AG09309 (cell line): ENCODE results near the gene NAT14.
A peak's percentile ranks its signal among the peaks of the same experiment; 100 is the strongest.

ENCODE experiments used
- DNase-seq: peaks from one replicate; pipeline ENCODE4 v3.0.0-alpha.2; 2010; ENCODE audit warnings: low read depth
- H3K4me3 ChIP-seq: 2 replicates; pipeline ENCODE4 v1.5.1; 2011; ENCODE audit warnings: mild to moderate bottlenecking, low read depth, low read length, moderate library complexity; ENCODE audit not compliant: control insufficient read depth
- TF ChIP-seq, protein P1 (sequence below): IDR thresholded peaks from 2 replicates; pipeline ENCODE4 v1.5.1; 2011; ENCODE audit warnings: mild to moderate bottlenecking, low read depth, low read length, inconsistent platforms; ENCODE audit not compliant: insufficient read depth, control insufficient read depth; ENCODE audit errors: missing control alignments

The NAT14 gene

DNA sequence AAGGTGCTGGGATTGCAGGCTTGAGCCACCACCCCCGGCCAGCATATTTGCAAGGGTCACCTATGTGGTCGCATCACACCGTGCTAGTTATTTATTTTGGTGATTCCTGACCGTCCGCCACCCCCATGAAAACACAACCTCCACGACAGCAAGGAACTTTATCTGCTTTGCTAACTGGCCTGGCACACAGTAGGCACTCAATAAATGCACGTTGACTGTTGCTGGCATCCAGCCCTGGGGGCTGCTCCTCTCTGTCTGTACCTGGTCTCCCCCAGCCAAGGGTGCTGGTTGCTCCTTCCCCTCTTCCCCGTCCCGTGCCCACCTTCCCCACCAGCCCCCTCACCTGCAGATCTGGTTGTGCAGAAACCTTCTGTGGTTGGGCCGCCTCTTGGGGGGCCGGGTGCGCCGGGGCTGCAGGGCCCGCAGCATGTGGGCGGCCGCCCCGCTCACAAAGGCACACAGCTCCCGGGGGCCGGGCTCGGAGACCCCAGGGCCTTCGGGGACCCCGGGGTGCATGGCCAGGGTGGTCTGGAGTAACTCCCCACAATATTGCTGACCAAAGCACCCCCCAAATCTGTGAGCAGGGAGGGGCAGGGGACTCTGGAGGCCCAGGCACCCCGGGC is 20.8 kb upstream of the NAT14 start:
- TF ChIP-seq, protein P1, sequence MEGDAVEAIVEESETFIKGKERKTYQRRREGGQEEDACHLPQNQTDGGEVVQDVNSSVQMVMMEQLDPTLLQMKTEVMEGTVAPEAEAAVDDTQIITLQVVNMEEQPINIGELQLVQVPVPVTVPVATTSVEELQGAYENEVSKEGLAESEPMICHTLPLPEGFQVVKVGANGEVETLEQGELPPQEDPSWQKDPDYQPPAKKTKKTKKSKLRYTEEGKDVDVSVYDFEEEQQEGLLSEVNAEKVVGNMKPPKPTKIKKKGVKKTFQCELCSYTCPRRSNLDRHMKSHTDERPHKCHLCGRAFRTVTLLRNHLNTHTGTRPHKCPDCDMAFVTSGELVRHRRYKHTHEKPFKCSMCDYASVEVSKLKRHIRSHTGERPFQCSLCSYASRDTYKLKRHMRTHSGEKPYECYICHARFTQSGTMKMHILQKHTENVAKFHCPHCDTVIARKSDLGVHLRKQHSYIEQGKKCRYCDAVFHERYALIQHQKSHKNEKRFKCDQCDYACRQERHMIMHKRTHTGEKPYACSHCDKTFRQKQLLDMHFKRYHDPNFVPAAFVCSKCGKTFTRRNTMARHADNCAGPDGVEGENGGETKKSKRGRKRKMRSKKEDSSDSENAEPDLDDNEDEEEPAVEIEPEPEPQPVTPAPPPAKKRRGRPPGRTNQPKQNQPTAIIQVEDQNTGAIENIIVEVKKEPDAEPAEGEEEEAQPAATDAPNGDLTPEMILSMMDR: no peak
- DNase-seq: no peak
- H3K4me3 ChIP-seq: no peak overlapping the region

DNA sequence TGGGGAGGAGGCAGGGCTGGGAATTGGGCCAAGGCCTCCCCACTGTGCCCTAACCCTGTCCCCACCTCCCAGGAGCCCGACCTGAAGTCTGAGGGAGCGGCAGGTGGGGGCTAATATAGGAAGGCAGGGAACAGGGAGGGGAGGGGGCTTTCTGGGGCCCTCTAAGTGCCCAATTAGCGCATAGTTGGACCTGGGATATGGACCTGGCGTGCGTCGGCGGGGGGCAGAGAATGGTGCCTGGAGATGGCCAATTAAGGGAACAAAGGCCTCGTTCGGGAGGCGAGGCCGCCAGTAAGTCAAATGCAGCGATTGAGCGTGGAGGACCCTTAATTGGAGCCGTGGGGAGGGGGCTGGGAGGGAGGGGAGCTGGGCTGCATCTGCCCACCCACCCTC is 20.3 kb upstream of the NAT14 start, which contains the start of gene C19orf85:
Gene C19orf85 (minus strand): TSS at position 90 of the 393 bp plus-strand sequence. CDS start 197 bp downstream, outside the sequence.
- H3K4me3 ChIP-seq: no peak within 1 kb of the TSS
- TF ChIP-seq, protein P1: no peak
- no peak for DNase-seq

DNA sequence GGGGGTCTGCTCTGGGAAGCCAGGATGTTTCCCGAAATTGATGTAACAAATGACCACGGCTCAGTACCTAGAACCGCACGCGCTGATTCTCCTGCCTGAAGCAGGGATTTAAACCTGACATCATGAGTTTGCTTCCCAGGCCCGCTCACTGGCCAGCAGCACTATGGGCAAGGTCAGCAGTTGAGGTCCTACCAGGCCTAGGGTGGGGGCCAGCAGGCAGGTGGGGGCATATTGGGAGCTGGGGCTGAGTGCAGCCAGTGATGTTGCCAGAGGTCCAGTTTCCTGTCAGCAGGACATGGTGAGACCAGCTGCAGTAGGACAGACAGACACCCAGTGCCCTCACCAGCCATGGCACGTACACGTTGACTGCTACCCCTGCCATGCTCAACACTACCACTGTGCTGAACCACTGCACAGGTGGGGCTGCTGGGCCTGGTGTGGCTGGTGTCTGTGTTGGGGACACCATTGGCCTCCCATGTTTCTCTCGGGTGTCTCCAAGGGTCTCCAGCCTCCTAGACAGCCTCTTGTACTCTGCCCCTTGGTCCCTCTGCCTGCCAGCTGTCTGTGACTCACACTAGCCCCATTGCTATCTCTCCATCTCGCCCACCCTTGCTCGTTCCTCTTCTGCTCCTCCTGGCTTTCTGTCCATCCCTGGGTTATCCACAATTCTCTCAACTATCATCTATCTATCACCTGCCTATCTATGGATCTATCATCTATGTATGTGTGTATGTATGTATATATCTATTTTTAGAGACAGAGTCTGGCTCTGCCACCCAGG is 19.3 kb upstream of the NAT14 start:
- no peak overlapping the region for H3K4me3 ChIP-seq
- DNase-seq: no peak
- TF ChIP-seq, protein P1: no peak

DNA sequence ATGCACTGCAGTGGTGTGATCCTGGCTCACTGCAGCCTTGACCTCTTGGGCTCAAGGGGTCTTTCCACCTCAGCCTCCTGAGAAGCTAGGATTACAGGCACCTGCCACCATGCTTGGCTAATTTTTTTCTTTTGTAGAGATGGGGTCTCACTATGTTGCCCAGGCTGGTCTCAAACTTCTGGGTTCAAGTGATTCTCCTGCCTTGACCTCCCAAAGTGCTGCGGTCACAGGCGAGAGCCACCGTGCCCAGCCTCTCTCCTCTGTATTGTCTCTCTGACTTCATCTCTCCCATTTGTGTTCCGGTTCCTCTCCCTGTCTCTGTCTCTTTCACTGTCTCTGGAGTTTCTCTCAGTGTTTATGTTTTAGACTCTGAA is 18.8 kb upstream of the NAT14 start:
- TF ChIP-seq, protein P1: no peak
- H3K4me3 ChIP-seq: no peak overlapping the region
- DNase-seq: no peak

DNA sequence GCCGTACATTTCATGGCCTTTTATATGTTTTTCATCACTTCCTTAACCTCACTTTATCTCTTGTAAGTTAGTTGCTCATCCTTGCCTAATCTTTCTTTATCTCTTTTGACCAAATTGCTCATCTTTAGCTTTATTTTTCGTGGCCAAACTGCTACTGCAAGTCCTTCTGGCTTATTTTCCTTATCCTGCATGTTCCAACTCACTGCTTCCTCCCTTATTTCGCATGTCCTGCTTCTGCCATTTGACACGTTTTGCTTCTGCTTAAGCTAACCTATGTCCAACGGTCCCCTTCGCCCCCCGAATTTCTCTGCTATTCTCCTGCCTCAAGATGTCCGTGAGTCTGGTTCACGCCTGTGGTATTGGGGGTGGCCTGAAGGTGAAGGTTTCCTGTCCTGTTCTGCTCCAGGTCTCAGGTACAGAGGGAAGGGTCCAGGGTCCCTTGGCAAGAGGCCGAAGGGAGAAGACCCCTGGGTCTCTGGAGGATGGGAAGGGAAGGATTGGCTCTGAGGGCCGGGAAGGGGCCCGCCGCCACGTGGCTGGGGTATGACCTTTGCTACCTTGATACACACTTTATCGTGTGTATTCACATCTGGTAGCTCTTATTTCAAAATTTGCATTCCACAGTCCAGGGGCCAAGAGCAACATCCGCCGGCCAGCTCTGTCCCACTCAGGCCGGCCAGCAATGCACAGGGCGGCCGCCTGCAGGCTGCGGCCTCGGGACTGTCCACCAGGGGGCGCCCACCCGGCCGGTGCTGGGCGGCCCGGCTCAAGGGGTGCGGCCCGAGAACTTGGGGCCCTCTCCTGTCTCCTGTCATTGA is 17.5 kb upstream of the NAT14 start:
- DNase-seq: no peak
- no peak overlapping the region for H3K4me3 ChIP-seq

DNA sequence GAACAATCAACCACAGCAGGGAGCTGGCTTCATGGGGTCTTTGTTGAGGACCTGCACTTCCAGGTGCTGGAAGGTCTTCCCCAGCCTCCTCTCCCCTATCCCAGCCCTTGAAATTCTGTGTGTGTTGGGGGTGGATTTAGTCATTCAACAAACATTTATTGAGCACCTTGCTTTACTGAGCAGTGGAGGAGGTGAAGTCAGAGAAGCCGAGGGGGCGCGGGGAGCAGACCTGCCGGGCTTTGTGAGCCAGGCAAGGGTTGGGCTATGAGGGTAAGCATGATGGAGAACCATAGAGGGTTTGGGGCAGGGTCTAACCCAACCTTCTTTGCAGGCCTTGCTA is 17.0 kb upstream of the NAT14 start:
- no peak for DNase-seq
- TF ChIP-seq, protein P1: no peak
- no peak overlapping the region for H3K4me3 ChIP-seq

More for the DNA sequence above, 17.5 kb upstream of the NAT14 start:
- TF ChIP-seq, protein P1: peak; percentile 75
